NK-92 (cell line): ENCODE measurements around the gene DPP6.

ENCODE experiments used
- DNase-seq: peaks from one replicate; lab custom pipeline; 2025; ENCODE audit not compliant: unreplicated experiment; lab: John Stamatoyannopoulos, UW

The DPP6 gene

GRCh38 chr7:154783281-154783909 is 731.2 kb downstream of the DPP6 start:
- no peak for DNase-seq

GRCh38 chr7:154785898-154786297 is 733.7 kb downstream of the DPP6 start:
- no peak for DNase-seq

GRCh38 chr7:154789404-154789803 is 737.2 kb downstream of the DPP6 start:
- DNase-seq: no peak

- DNase-seq: no peak
Measured at GRCh38 chr7:154791611-154792010, 739.4 kb downstream of the DPP6 start.

GRCh38 chr7:154792436-154793055 is 740.3 kb downstream of the DPP6 start:
- DNase-seq: no peak

GRCh38 chr7:154794147-154794780 is 742.1 kb downstream of the DPP6 start:
- DNase-seq: no peak

- DNase-seq: no peak
Measured at GRCh38 chr7:154795014-154795413, 742.8 kb downstream of the DPP6 start.

- DNase-seq: no peak
Measured at GRCh38 chr7:154795437-154795836, 743.2 kb downstream of the DPP6 start.

GRCh38 chr7:154804449-154804848 is 752.3 kb downstream of the DPP6 start:
- DNase-seq: no peak

- DNase-seq: no peak
Measured at GRCh38 chr7:154812027-154812426, 759.8 kb downstream of the DPP6 start.

- no peak for DNase-seq
Measured at GRCh38 chr7:154817224-154817896, 765.2 kb downstream of the DPP6 start.

GRCh38 chr7:154827007-154827406 is 774.8 kb downstream of the DPP6 start:
- no peak for DNase-seq

- no peak for DNase-seq
Measured at GRCh38 chr7:154832557-154833138, 780.5 kb downstream of the DPP6 start.

GRCh38 chr7:154836021-154836448 is 783.8 kb downstream of the DPP6 start:
- DNase-seq: no peak

- DNase-seq: no peak
Measured at GRCh38 chr7:154837087-154837486, 784.9 kb downstream of the DPP6 start.

GRCh38 chr7:154837622-154838021 is 785.4 kb downstream of the DPP6 start:
- DNase-seq: no peak

GRCh38 chr7:154840086-154840485 is 787.9 kb downstream of the DPP6 start:
- DNase-seq: no peak

GRCh38 chr7:154841731-154842331 is 789.6 kb downstream of the DPP6 start:
- no peak for DNase-seq

GRCh38 chr7:154842591-154842990 is 790.4 kb downstream of the DPP6 start:
- no peak for DNase-seq

- DNase-seq: no peak
Measured at GRCh38 chr7:154843670-154844237, 791.6 kb downstream of the DPP6 start.

- no peak for DNase-seq
Measured at GRCh38 chr7:154844499-154844898, 792.3 kb downstream of the DPP6 start.
